Smooth muscle cell (in vitro differentiated cells): ENCODE measurements around the gene IFNA16. TPM values are rescaled to one million over a fixed set of nuclear protein-coding genes. Genes with fewer than 3 reads are reported as not detected.
"Not testable (repeated sequence)": the region's sequence is repeated elsewhere in the genome, so short reads cannot be mapped to it uniquely, and the experiment has no call there.

Experiments used
- DNase-seq: peaks from one replicate; lab custom pipeline; 2025; ENCODE audit not compliant: unreplicated experiment; lab: John Stamatoyannopoulos, UW
- H2AFZ ChIP-seq: fragments of 200-600 bp; sonication (generic); 2 replicates; pipeline ENCODE4 v1.6.0; 2016; ENCODE audit warnings: antibody characterized with exemption, low read depth, mild to moderate bottlenecking
- H3F3A ChIP-seq: fragments of 200-600 bp; sonication (generic); 2 replicates; pipeline ENCODE4 v1.6.0; 2017; ENCODE audit warnings: antibody characterized with exemption, low read depth
- H3K27ac ChIP-seq: fragments of 200-600 bp; sonication (generic); 2 replicates; pipeline ENCODE4 v1.5.1; 2016; ENCODE audit warnings: low read depth, mild to moderate bottlenecking
- H3K27me3 ChIP-seq: fragments of 200-600 bp; sonication (generic); 2 replicates; pipeline ENCODE4 v1.6.1; 2016; ENCODE audit warnings: low read depth, mild to moderate bottlenecking
- H3K36me3 ChIP-seq: fragments of 200-600 bp; sonication (generic); 2 replicates; pipeline ENCODE4 v1.5.1; 2016; ENCODE audit warnings: low read depth
- H3K4me1 ChIP-seq: fragments of 200-600 bp; sonication (generic); 2 replicates; pipeline ENCODE4 v1.5.1; 2016; ENCODE audit warnings: low read depth
- H3K4me2 ChIP-seq: fragments of 200-600 bp; sonication (generic); 2 replicates; pipeline ENCODE4 v1.6.0; 2016; ENCODE audit warnings: mild to moderate bottlenecking
- H3K4me3 ChIP-seq: fragments of 200-600 bp; sonication (generic); 2 replicates; pipeline ENCODE4 v1.5.1; 2016; ENCODE audit warnings: mild to moderate bottlenecking
- H3K79me2 ChIP-seq: fragments of 200-600 bp; sonication (generic); 2 replicates; pipeline ENCODE4 v1.6.0; 2016; ENCODE audit warnings: low read depth, mild to moderate bottlenecking
- H3K9ac ChIP-seq: fragments of 200-600 bp; sonication (generic); 2 replicates; pipeline ENCODE4 v1.6.0; 2016; ENCODE audit warnings: low read depth
- H3K9me3 ChIP-seq: fragments of 200-600 bp; sonication (generic); replicated peaks from 2 replicates; pipeline ENCODE4 v1.5.1; 2016; ENCODE audit warnings: low read depth
- H4K20me1 ChIP-seq: fragments of 200-600 bp; sonication (generic); 2 replicates; pipeline ENCODE4 v1.6.0; 2016; ENCODE audit warnings: low read depth
- WGBS: methylation state at CpG from one replicate; pipeline ENCODE4 v1.1.7; 2016; ENCODE audit warnings: low lambda C conversion rate; 5-methylcytosine and 5-hydroxymethylcytosine counted together
- polyA plus RNA-seq: library from polyadenylated mRNA; unstranded; fragments of >200 nt; fragmentation: Nextera tagmentation; extraction: Ambion mirVana; gene quantifications from 2 replicates; pipeline ENCODE4 v1.2.1, GENCODE V29; 2016
- total RNA-seq: library from RNA; depleted of rRNA; stranded (reverse); fragments of >200 nt; gene quantifications from 2 replicates; pipeline ENCODE4 v1.2.3, GENCODE V29; 2014
- TF ChIP-seq, protein P1 (sequence below): fragments of 200-600 bp; sonication (generic); IDR thresholded peaks from 2 replicates; pipeline ENCODE4 v1.5.1; 2017; ENCODE audit warnings: borderline replicate concordance, mild to moderate bottlenecking, antibody characterized with exemption; ENCODE audit not compliant: insufficient read depth, poor library complexity, severe bottlenecking

Gene IFNA16
- total and polyA plus RNA-seq, 2 experiments from 2014 or later: not detected

DNA sequence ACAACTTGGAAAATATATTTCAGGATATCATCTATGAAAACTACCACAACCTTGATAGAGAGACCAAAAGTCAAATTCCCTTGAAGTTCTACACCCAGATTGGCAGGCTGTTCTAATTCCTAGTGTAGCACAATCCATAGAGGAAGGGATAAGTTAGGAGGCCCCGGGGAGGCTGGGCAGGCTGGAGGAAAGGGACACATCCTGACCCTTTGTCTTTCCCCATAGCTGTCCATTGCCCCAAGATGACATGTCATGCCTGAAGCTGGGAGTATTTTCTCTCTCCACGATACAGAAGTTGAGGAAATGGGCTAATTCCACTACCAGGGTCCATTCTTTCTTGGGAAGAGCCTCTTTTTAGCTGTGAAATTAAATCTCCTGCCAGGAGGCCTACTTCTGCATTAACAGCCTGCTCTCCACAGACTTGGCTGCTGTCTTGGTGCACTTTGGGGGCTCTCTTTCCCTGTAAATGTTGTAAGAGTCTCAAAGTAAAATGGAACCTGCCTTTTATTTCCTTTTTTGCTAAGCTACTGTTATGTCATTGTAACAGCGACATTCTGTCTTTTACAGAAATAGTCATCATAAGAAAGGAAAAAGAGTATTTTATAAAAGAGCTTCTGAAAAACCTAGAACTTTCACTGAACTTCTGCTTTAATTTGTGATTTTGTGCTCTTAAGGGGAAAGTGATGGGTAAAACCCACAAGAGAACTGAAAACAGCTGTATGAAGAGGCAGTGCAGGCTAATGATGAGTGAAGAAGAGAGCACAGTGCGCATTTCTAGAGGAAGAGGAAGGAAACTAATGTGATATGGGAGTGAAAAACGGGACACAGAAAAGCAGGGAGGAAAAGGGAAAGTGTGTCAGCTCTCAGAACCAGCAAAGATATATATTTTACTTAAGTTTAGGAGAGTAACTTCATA is 3.4 kb downstream of the IFNA16 start:
- WGBS: 37% methylated on average over 5 of the region's 5 CpGs

GRCh38 chr9:21212160-21212559 is 5.0 kb downstream of the IFNA16 start:
- not testable (repeated sequence) for H3K79me2 ChIP-seq, H3K9me3 ChIP-seq, H3K4me2 ChIP-seq, H3K27ac ChIP-seq, DNase-seq, H3K27me3 ChIP-seq, H3F3A ChIP-seq, H3K36me3 ChIP-seq, H2AFZ ChIP-seq, H3K9ac ChIP-seq, H3K4me3 ChIP-seq, H4K20me1 ChIP-seq, H3K4me1 ChIP-seq
- WGBS: 74% methylated on average over 2 of the region's 2 CpGs

More for the DNA sequence above, 3.4 kb downstream of the IFNA16 start:
- not testable (repeated sequence) for H3K36me3 ChIP-seq, H3K4me2 ChIP-seq, H4K20me1 ChIP-seq, H3K4me3 ChIP-seq, H3K4me1 ChIP-seq, H3K27ac ChIP-seq, H3K79me2 ChIP-seq, H2AFZ ChIP-seq, H3K9ac ChIP-seq, H3K27me3 ChIP-seq, H3F3A ChIP-seq, H3K9me3 ChIP-seq, DNase-seq
- TF ChIP-seq, protein P1, sequence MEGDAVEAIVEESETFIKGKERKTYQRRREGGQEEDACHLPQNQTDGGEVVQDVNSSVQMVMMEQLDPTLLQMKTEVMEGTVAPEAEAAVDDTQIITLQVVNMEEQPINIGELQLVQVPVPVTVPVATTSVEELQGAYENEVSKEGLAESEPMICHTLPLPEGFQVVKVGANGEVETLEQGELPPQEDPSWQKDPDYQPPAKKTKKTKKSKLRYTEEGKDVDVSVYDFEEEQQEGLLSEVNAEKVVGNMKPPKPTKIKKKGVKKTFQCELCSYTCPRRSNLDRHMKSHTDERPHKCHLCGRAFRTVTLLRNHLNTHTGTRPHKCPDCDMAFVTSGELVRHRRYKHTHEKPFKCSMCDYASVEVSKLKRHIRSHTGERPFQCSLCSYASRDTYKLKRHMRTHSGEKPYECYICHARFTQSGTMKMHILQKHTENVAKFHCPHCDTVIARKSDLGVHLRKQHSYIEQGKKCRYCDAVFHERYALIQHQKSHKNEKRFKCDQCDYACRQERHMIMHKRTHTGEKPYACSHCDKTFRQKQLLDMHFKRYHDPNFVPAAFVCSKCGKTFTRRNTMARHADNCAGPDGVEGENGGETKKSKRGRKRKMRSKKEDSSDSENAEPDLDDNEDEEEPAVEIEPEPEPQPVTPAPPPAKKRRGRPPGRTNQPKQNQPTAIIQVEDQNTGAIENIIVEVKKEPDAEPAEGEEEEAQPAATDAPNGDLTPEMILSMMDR: peak; percentile 37

DNA sequence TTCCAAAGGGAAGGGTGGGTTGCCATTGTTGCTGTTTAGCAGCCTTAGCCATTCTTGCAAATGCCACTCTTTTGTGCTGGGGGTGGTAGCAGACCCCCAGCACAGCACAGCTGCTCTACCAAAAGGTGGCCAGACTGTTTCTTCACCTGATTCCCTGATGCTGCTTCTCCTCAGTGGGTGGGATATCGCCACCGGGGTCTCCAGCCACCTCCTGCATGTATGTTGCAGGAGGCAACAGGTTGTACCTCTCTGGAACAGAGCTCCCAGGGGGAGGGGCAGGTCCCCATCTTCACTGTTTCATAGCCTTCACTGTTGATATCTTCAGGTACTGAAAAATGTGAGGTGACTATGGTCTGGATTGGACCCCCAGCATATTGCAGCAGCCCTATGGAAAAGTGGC is 6.3 kb downstream of the IFNA16 start:
- H4K20me1 ChIP-seq: not testable (repeated sequence)

DNA sequence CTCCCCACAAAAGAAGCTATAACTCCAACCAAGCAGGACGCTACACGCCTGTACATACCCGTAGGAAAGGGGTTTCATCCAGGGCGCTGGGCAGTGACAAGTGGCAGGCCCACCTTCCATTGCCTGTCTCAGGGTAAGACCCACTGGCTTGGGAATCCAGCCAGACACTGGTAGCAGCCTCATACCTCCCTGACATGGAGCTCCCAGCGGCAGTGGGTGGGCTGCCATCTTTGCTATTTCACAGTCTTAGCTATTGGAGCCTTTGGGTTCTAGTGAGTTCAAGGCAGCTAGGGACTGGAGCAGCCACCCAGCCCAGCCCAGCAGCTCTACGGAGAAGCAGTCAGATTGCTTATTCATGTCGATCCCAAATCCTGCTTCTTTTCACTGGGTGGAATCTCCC is 6.8 kb downstream of the IFNA16 start:
- no peak for DNase-seq
- Histone ChIP-seq H3K9ac (no peak overlapping the region), H3K36me3 (no peaks in the 10 kb centered on the region), H4K20me1 (no peaks in the 10 kb centered on the region), H3K27ac (no peak overlapping the region), H3K9me3 (no peaks in the 10 kb centered on the region), H2AFZ (no peak overlapping the region), H3K4me2 (no peak overlapping the region), H3K4me1 (no peaks in the 10 kb centered on the region), H3K4me3 (no peak overlapping the region), H3K79me2 (no peaks in the 10 kb centered on the region), H3K27me3 (no peaks in the 10 kb centered on the region), H3F3A (no peaks in the 10 kb centered on the region)
- WGBS: 96% methylated on average over 7 of the region's 7 CpGs
- TF ChIP-seq, protein P1: no peak

More for the DNA sequence above, 6.3 kb downstream of the IFNA16 start:
- not testable (repeated sequence) for H3K27ac ChIP-seq, H3K4me3 ChIP-seq, H3K9me3 ChIP-seq, H3K79me2 ChIP-seq, H3K9ac ChIP-seq, H3K4me1 ChIP-seq, DNase-seq, H3F3A ChIP-seq, H3K27me3 ChIP-seq, H3K4me2 ChIP-seq, H2AFZ ChIP-seq, H3K36me3 ChIP-seq
- WGBS: 100% methylated on average over 2 of the region's 2 CpGs

GRCh38 chr9:21207043-21207442 is 10.1 kb downstream of the IFNA16 start, which contains the start of gene IFNA10:
IFNA10 (minus strand) TSS chr9:21207143; CDS start chr9:21207097, 46 bp downstream.
- H3K27ac ChIP-seq, H3K9me3 ChIP-seq, DNase-seq, H3K36me3 ChIP-seq, H3K4me2 ChIP-seq, H3F3A ChIP-seq, H3K4me1 ChIP-seq, H4K20me1 ChIP-seq, H2AFZ ChIP-seq, H3K9ac ChIP-seq, H3K27me3 ChIP-seq, H3K4me3 ChIP-seq, H3K79me2 ChIP-seq: not testable (repeated sequence)
- 88% methylated on average over 3 of the region's 3 CpGs for WGBS
